ENCODE data around the gene NOX3. TPM values are rescaled to one million over a fixed set of nuclear protein-coding genes. Genes with fewer than 3 reads are reported as not detected.
"Not testable (repeated sequence)": the region's sequence is repeated elsewhere in the genome, so short reads cannot be mapped to it uniquely, and the experiment has no call there.

Gene NOX3
- total and polyA plus RNA-seq, 8 donors: not detected

DNA sequence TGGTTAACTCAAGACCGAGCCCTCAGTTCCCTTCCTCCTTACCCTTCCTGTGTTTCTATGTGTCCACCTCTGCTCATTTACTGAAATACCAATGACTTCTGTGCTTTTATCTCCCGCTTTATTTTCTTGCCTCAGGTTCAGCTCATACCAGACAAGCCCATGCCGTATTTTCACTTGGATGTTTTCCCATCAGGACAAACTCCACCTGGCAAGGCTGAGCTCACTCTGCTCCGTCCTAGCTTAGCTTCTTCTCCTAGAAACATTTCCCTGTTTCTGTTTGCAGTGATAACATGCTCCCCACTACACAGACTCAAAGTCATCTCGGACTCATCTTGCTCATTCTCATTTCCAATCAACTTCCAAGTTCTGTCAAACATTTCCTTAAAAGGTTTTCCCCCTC lies 84.4 kb downstream of the NOX3 start:
- Histone ChIP-seq H3K36me3 (no peaks in the 10 kb centered on the region), H3K4me3 (no peak overlapping the region), H3K27ac (no peak overlapping the region), H3K9me3 (no peaks in the 10 kb centered on the region), H3K27me3 (no peaks in the 10 kb centered on the region), H3K4me1 (no peaks in the 10 kb centered on the region)
- intact Hi-C loops (cut with DNase I; ENCODE audit: low total_unique reads): no loop called here
- DNase-seq: no peak
- 27 to 49% (median 38%) methylated on average over 5 of the region's 5 CpGs for whole genome bisulfite sequencing, 5 donors
- TF ChIP-seq POLR2A (IDR thresholded peaks at IDR 0.05) (no peak), POLR2AphosphoS5 (IDR thresholded peaks at IDR 0.05) (no peak), EP300 (IDR thresholded peaks at IDR 0.05) (no peak)
- TF ChIP-seq, protein P1, sequence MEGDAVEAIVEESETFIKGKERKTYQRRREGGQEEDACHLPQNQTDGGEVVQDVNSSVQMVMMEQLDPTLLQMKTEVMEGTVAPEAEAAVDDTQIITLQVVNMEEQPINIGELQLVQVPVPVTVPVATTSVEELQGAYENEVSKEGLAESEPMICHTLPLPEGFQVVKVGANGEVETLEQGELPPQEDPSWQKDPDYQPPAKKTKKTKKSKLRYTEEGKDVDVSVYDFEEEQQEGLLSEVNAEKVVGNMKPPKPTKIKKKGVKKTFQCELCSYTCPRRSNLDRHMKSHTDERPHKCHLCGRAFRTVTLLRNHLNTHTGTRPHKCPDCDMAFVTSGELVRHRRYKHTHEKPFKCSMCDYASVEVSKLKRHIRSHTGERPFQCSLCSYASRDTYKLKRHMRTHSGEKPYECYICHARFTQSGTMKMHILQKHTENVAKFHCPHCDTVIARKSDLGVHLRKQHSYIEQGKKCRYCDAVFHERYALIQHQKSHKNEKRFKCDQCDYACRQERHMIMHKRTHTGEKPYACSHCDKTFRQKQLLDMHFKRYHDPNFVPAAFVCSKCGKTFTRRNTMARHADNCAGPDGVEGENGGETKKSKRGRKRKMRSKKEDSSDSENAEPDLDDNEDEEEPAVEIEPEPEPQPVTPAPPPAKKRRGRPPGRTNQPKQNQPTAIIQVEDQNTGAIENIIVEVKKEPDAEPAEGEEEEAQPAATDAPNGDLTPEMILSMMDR (IDR thresholded peaks at IDR 0.05): no peak

DNA sequence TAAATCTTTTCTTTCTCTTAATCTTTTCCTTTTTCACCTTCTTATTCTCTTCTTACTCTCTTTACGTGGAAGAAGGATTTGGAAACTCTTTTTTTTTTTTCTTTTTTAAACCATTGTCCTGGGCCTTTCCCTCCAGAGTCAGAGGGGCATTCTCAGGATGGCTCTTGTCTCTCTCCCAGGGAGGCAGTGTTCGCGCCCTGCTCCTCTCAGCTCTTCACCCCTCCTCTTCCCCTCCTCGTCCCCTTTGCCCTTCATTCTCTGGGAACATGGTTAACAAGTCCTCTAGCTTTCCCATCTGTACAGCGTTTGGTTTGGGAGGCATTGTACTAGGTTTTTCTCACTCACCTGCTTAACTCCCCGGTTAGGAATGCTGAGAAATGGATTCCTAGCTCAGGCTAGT lies 89.3 kb downstream of the NOX3 start:
- no peaks in the 10 kb centered on the region for H3K9me3 ChIP-seq

DNA sequence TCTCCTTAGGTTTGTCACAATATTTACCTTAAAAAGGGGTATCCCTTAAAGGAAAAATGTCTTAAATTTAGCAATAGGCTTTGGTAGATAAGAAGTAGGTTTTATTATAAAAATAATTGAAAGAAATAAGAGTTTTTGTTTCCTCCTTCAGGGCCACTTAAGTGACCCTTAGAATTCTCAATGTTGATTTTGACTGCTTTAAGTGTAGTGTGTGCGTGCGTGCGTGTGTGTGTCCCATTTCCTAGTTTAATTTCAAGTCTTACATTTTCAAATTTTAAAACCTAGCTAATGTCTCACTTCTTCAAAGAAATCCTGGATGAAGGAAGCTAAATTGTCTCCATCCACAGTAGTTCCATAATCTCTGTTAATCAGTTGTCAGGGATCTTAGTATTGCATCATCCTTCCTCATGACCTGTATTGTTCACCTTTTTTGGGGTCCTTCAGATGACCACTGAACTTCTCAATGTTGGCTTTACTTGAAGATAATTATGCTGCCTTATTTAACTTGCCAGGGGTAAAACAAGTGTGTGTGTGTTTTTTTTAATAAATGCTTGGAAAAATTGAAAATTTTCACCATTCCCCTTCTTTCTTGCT lies 90.7 kb downstream of the NOX3 start:
- WGBS, 5 donors: 96 to 100% (median 99%) methylated on average over 3 of the region's 3 CpGs
- intact Hi-C loops (cut with DNase I; ENCODE audit: low total_unique reads): no loop called here
- Histone ChIP-seq H3K36me3 (no peaks in the 10 kb centered on the region), H3K4me1 (no peaks in the 10 kb centered on the region), H3K4me3 (no peak overlapping the region), H3K9me3 (no peaks in the 10 kb centered on the region), H3K27me3 (no peaks in the 10 kb centered on the region), H3K27ac (no peak overlapping the region)
- TF ChIP-seq POLR2A (IDR thresholded peaks at IDR 0.05) (no peak), EP300 (IDR thresholded peaks at IDR 0.05) (no peak), POLR2AphosphoS5 (IDR thresholded peaks at IDR 0.05) (no peak)
- TF ChIP-seq, protein P1 (IDR thresholded peaks at IDR 0.05): no peak
- no peak for DNase-seq

More for the DNA sequence above, 89.3 kb downstream of the NOX3 start:
- H3K4me1 ChIP-seq: no peaks in the 10 kb centered on the region
- TF ChIP-seq POLR2AphosphoS5 (IDR thresholded peaks at IDR 0.05) (no peak), EP300 (IDR thresholded peaks at IDR 0.05) (no peak), POLR2A (IDR thresholded peaks at IDR 0.05) (no peak)
- TF ChIP-seq, protein P1 (IDR thresholded peaks at IDR 0.05): no peak
- H3K4me3 ChIP-seq: no peak overlapping the region
- no peaks in the 10 kb centered on the region for H3K27me3 ChIP-seq
- no peaks in the 10 kb centered on the region for H3K36me3 ChIP-seq
- no peak overlapping the region for H3K27ac ChIP-seq
- DNase-seq: no peak
- WGBS, 5 donors: 79 to 89% (median 85%) methylated on average over 6 of the region's 6 CpGs
- intact Hi-C loops (cut with DNase I; ENCODE audit: low total_unique reads): no loop called here

DNA sequence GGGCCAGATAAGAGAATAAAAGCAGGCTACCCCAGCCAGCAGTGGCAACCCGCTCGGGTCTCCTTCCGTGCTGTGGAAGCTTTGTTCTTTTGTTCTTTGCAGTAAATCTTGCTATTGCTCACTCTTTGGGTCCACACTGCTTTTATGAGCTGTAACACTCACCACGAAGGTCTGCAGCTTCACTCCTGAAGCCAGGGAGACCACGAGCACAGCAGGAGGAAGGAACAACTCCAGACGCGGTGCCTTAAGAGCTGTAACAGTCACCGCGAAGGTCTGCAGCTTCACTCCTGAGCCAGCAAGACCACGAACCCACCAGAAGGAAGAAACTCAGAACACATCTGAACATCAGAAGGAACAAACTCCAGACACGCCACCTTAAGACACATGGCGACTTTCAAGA lies 91.6 kb downstream of the NOX3 start:
- H3K36me3 ChIP-seq; H3K4me1 ChIP-seq; H3K9me3 ChIP-seq; H3K4me3 ChIP-seq; DNase-seq; H3K27ac ChIP-seq; intact Hi-C loops (cut with DNase I; ENCODE audit: low total_unique reads); H3K27me3 ChIP-seq: not testable (repeated sequence)
- 78 to 85% (median 81%) methylated on average over 12 of the region's 12 CpGs for WGBS, 5 donors

DNA sequence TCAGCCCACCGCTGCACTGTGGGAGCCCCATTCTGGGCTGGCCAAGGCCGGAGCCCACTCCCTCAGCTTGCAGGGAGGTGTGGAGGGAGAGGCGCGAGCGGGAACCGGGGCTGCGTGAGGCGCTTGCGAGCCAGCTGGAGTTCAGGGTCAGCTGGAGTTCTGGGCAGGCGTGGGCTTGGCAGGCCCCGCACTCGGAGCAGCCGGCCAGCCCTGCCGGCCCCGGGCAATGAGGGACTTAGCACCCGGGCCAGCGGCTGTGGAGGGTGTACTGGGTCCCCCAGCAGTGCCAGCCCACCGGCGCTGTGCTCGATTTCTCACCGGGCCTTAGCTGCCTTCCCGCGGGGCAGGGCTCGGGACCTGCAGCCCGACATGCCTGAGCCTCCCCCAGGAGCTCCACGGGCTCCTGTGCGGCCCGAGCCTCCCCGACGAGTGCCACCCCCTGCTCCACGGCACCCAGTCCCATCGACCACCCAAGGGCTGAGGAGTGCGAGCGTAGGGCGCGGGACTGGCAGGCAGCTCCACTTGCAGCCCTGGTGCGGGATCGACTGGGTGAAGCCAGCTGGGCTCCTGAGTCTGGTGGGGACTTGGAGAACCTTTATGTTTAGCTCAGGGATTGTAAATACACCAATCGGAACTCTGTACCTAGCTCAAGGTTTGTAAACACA lies 92.5 kb downstream of the NOX3 start:
- H3K4me3 ChIP-seq; H3K4me1 ChIP-seq; H3K27ac ChIP-seq; DNase-seq; H3K36me3 ChIP-seq; intact Hi-C loops (cut with DNase I; ENCODE audit: low total_unique reads); H3K27me3 ChIP-seq; H3K9me3 ChIP-seq: not testable (repeated sequence)
- 95 to 98% (median 97%) methylated on average over 24 to 39 of the region's 39 CpGs for WGBS, 5 donors
